GM12874 (cell line): ENCODE data around the gene SYNGR1.

Experiments used
- TF ChIP-seq, protein P1 (sequence below): IDR thresholded peaks from 2 replicates; pipeline ENCODE4 v1.5.1; 2011; ENCODE audit warnings: low read depth, mild to moderate bottlenecking, control low read depth, low read length, moderate library complexity; ENCODE audit not compliant: insufficient read depth

The SYNGR1 gene

DNA sequence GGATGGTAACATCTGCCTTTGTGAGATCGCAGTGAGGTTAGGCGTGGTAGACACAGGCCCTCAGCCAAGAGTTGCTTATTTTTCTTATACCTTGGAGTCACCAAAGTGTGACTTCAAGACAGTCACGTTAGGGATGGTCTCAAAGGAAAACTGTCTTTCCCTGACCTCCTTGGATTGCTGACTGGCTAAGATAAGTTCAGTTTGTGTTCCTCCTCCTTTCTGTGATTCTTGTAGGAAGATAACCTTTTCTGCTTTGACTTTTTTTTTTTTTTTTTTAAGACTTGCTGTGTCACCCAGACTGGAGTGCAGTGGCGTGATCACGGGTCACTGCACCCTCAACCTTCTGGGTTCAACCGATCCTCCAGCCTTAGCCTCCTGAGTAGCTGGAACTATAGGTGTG is 72.9 kb downstream of the SYNGR1 start:
- TF ChIP-seq, protein P1, sequence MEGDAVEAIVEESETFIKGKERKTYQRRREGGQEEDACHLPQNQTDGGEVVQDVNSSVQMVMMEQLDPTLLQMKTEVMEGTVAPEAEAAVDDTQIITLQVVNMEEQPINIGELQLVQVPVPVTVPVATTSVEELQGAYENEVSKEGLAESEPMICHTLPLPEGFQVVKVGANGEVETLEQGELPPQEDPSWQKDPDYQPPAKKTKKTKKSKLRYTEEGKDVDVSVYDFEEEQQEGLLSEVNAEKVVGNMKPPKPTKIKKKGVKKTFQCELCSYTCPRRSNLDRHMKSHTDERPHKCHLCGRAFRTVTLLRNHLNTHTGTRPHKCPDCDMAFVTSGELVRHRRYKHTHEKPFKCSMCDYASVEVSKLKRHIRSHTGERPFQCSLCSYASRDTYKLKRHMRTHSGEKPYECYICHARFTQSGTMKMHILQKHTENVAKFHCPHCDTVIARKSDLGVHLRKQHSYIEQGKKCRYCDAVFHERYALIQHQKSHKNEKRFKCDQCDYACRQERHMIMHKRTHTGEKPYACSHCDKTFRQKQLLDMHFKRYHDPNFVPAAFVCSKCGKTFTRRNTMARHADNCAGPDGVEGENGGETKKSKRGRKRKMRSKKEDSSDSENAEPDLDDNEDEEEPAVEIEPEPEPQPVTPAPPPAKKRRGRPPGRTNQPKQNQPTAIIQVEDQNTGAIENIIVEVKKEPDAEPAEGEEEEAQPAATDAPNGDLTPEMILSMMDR: no peak

- TF ChIP-seq, protein P1: no peak
Observed at GRCh38 chr22:39423976-39424375, 74.2 kb downstream of the SYNGR1 start.

DNA sequence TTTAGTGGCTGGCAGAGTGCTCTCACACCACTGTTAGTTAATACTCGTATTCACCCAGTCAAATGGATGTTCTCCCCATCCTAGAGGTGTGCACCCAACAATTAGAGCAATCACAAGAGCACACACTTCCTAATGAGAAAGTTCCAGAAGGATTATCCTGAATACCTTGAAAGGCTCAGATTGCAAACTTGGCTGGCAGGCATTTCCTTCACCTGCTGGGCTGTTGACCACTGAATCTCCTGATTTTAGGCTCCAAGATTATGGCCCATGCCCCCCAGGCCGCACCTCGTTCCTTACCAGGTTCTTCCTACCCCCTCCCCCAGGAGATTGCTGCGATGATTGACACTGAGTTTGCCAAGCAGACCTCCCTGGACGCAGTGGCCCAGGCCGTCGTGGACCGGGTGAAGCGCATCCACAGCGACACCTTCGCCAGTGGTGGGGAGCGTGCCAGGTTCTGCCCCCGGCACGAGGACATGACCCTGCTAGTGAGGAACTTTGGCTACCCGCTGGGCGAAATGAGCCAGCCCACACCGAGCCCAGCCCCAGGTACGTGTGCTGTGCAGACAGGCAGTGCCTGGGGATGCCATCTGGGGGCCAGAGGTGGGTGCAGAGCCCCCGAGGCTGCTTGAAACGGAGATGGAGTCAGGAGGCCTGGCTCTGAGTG is 76.7 kb downstream of the SYNGR1 start:
- TF ChIP-seq, protein P1: no peak

GRCh38 chr22:39427751-39428596 is 78.2 kb downstream of the SYNGR1 start:
- TF ChIP-seq, protein P1: no peak

DNA sequence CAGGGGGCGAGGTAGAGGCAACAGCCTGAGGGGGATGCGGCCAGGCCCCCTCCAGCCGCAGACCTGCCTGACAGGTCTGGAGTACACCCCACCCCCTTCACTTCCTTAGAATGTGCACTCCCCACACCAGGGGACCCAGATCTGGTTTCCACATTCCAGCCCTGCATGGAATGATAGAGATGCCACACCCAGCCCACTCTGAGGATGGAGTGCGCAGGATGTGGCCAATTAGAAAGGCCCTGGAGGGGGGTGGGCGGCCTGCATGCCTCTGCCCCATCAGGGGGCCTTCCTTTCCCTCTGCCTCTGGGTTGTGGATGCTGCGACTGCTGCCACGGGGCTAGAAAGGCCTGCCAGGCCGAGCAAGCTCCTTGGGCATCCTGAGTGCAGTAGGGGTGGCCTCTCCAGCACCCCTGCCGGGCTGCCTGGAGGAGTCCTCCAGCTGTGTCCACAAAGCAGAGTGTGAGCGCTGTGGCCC is 78.8 kb downstream of the SYNGR1 start:
- TF ChIP-seq, protein P1: no peak

DNA sequence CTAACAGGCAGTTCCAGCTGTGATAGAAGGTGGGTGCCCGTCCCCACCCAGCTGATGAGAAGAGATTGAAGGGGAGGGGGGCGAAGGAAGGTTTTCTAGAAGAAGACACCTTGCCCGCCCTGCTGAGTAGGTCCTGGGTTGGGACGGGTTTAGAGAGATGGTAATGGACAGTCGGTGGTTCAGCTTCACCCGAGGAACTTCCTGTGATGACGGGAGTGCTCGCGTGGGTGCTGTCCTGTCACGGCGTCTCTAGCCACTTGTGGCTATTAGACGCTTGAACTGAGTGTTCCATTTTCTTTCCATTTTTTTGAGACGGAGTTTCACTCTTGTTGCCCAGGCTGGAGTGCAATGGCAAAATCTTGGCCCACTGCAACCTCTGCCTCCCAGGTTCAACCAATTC is 79.4 kb downstream of the SYNGR1 start:
- TF ChIP-seq, protein P1: no peak

- TF ChIP-seq, protein P1: no peak
Observed at GRCh38 chr22:39429916-39430575, 80.3 kb downstream of the SYNGR1 start.
